Neural progenitor cell (in vitro differentiated cells): Measurements from ENCODE around the gene ITGA11. TPM values are rescaled to one million over a fixed set of nuclear protein-coding genes. Genes with fewer than 3 reads are reported as not detected.

Experiments used
- DNase-seq: peaks from one replicate; pipeline ENCODE4 v3.0.0-alpha.2; 2016; ENCODE audit warnings: low spot score
- H2AFZ ChIP-seq: fragments of 200-600 bp; sonication (generic); replicated peaks from 2 replicates; pipeline ENCODE4 v1.6.1; 2016; ENCODE audit warnings: antibody characterized with exemption
- H3F3A ChIP-seq: fragments of 200-600 bp; sonication (generic); 2 replicates; pipeline ENCODE4 v1.6.1; 2016; ENCODE audit warnings: antibody characterized with exemption, low read depth
- H3K27ac ChIP-seq: fragments of 200-600 bp; sonication (generic); 2 replicates; pipeline ENCODE4 v1.5.1; 2016; ENCODE audit warnings: mild to moderate bottlenecking
- H3K27me3 ChIP-seq: fragments of 200-600 bp; sonication (generic); 2 replicates; pipeline ENCODE4 v1.6.1; 2016; ENCODE audit warnings: mild to moderate bottlenecking, moderate library complexity
- H3K36me3 ChIP-seq: fragments of 200-600 bp; sonication (generic); 2 replicates; pipeline ENCODE4 v1.5.1; 2016
- H3K4me1 ChIP-seq: fragments of 200-600 bp; sonication (generic); 2 replicates; pipeline ENCODE4 v1.6.1; 2016; ENCODE audit warnings: mixed run types
- H3K4me2 ChIP-seq: fragments of 200-600 bp; sonication (generic); 2 replicates; pipeline ENCODE4 v1.6.1; 2016
- H3K4me3 ChIP-seq: fragments of 200-600 bp; sonication (generic); 2 replicates; pipeline ENCODE4 v1.5.1; 2016
- H3K79me2 ChIP-seq: fragments of 200-600 bp; sonication (generic); 2 replicates; pipeline ENCODE4 v1.6.1; 2016; ENCODE audit warnings: low read depth
- H3K9ac ChIP-seq: fragments of 200-600 bp; sonication (generic); 2 replicates; pipeline ENCODE4 v1.6.1; 2016
- H3K9me3 ChIP-seq: fragments of 200-600 bp; sonication (generic); 2 replicates; pipeline ENCODE4 v1.5.1; 2016; ENCODE audit warnings: low read depth
- H4K20me1 ChIP-seq: fragments of 200-600 bp; sonication (generic); 2 replicates; pipeline ENCODE4 v1.6.1; 2016; ENCODE audit warnings: low read depth
- H3K27ac Mint-ChIP-seq: 3 replicates; pipeline ENCODE4 v1.8.0; 2021; ENCODE audit warnings: mixed read lengths
- H3K27me3 Mint-ChIP-seq: 2 replicates; pipeline ENCODE4 v1.8.0; 2022; ENCODE audit warnings: low read depth, mild to moderate bottlenecking, inconsistent platforms, moderate library complexity, mixed read lengths; ENCODE audit not compliant: insufficient read depth
- H3K36me3 Mint-ChIP-seq: 3 replicates; pipeline ENCODE4 v1.8.0; 2021; ENCODE audit warnings: mixed read lengths
- H3K4me1 Mint-ChIP-seq: 3 replicates; pipeline ENCODE4 v1.8.0; 2021; ENCODE audit warnings: mixed read lengths
- H3K4me3 Mint-ChIP-seq: 3 replicates; pipeline ENCODE4 v1.8.0; 2021; ENCODE audit warnings: mild to moderate bottlenecking, moderate library complexity, mixed read lengths
- H3K9me3 Mint-ChIP-seq: 3 replicates; pipeline ENCODE4 v1.8.0; 2020; ENCODE audit warnings: mixed read lengths
- CTCF ChIP-seq: fragments of 200-600 bp; sonication (generic); IDR thresholded peaks from 2 replicates; pipeline ENCODE4 v1.5.1; 2017; ENCODE audit warnings: antibody characterized with exemption, mild to moderate bottlenecking
- EZH2 ChIP-seq: fragments of 200-600 bp; sonication (generic); IDR thresholded peaks from 2 replicates; pipeline ENCODE4 v1.6.1; 2017; ENCODE audit warnings: antibody characterized with exemption, mild to moderate bottlenecking, moderate library complexity
- EZH2phosphoT487 ChIP-seq: fragments of 200-600 bp; sonication (generic); IDR thresholded peaks from 2 replicates; pipeline ENCODE4 v1.6.1; 2017; ENCODE audit warnings: antibody characterized with exemption
- total RNA-seq: library from RNA; depleted of rRNA; stranded (reverse); fragments of >200 nt; gene quantifications from 2 replicates; pipeline ENCODE4 v1.2.3, GENCODE V29; 2015; ENCODE audit warnings: low replicate concordance

Gene ITGA11
- total RNA-seq, 1 donor from 2014 or later = not detected

DNA sequence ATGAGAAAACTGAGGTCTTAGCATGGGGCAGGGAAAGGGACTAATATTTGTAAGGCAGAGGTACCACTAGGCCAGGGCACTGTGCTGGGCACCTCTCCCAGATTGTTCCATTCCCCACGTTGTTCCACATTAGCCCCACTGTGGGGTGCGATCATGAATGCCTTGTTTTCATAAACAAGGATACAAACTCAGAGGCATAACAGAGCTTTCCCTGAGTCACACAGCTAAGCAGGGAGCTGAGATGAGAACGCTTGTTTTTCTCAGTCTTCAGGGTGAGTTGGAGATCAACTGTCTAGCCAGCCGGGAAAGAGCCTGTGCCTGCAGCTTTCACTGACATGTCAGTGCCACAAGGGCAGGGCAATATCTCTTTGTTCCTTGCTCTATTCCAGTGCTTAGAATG lies 47.9 kb upstream of the ITGA11 start:
- Mint-ChIP-seq H3K9me3 (no peaks in the 10 kb centered on the region), H3K4me3 (no peak overlapping the region), H3K4me1 (no peaks in the 10 kb centered on the region), H3K36me3 (no peaks in the 10 kb centered on the region), H3K27ac (no peak overlapping the region), H3K27me3 (no peaks in the 10 kb centered on the region)
- no peaks in the 10 kb centered on the region for H4K20me1 ChIP-seq
- DNase-seq = no peak
- H3F3A ChIP-seq = no peaks in the 10 kb centered on the region
- H2AFZ ChIP-seq = no peak overlapping the region
- no peaks in the 10 kb centered on the region for H3K36me3 ChIP-seq
- H3K9ac ChIP-seq = no peak overlapping the region
- no peak overlapping the region for H3K27ac ChIP-seq
- no peaks in the 10 kb centered on the region for H3K79me2 ChIP-seq
- TF ChIP-seq EZH2 = no peak
- no peak for TF ChIP-seq EZH2phosphoT487
- TF ChIP-seq CTCF = no peak
- no peaks in the 10 kb centered on the region for H3K27me3 ChIP-seq
- H3K4me2 ChIP-seq = no peak overlapping the region
- H3K4me3 ChIP-seq = no peak overlapping the region
- no peaks in the 10 kb centered on the region for H3K4me1 ChIP-seq
- H3K9me3 ChIP-seq = no peaks in the 10 kb centered on the region

- Histone ChIP-seq H4K20me1 (no peaks in the 10 kb centered on the region), H3K4me1 (no peaks in the 10 kb centered on the region), H3K4me2 (no peak overlapping the region), H3K9ac (no peak overlapping the region), H3K4me3 (no peak overlapping the region), H3K27ac (no peak overlapping the region), H3F3A (no peaks in the 10 kb centered on the region), H3K36me3 (no peaks in the 10 kb centered on the region), H3K9me3 (no peaks in the 10 kb centered on the region), H2AFZ (no peak overlapping the region), H3K27me3 (no peaks in the 10 kb centered on the region), H3K79me2 (no peaks in the 10 kb centered on the region)
- DNase-seq = no peak
- Mint-ChIP-seq H3K4me1 (no peaks in the 10 kb centered on the region), H3K27ac (no peak overlapping the region), H3K27me3 (no peaks in the 10 kb centered on the region), H3K36me3 (no peaks in the 10 kb centered on the region), H3K4me3 (no peak overlapping the region), H3K9me3 (no peaks in the 10 kb centered on the region)
- TF ChIP-seq CTCF (no peak), EZH2 (no peak), EZH2phosphoT487 (no peak)
These were observed 47.4 kb upstream of the ITGA11 start for GRCh38 chr15:68479406-68479805.

GRCh38 chr15:68478853-68479252 lies 46.9 kb upstream of the ITGA11 start:
- no peaks in the 10 kb centered on the region for H3K36me3 ChIP-seq
- H3K4me1 ChIP-seq = no peaks in the 10 kb centered on the region
- Mint-ChIP-seq H3K27ac (no peak overlapping the region), H3K36me3 (no peaks in the 10 kb centered on the region), H3K4me1 (no peaks in the 10 kb centered on the region), H3K27me3 (no peaks in the 10 kb centered on the region), H3K9me3 (no peaks in the 10 kb centered on the region), H3K4me3 (no peak overlapping the region)
- H3K9ac ChIP-seq = no peak overlapping the region
- H4K20me1 ChIP-seq = no peaks in the 10 kb centered on the region
- no peak for TF ChIP-seq CTCF
- TF ChIP-seq EZH2phosphoT487 = no peak
- TF ChIP-seq EZH2 = no peak
- no peaks in the 10 kb centered on the region for H3K27me3 ChIP-seq
- no peak overlapping the region for H3K27ac ChIP-seq
- DNase-seq = no peak
- no peaks in the 10 kb centered on the region for H3K79me2 ChIP-seq
- no peak overlapping the region for H3K4me2 ChIP-seq
- H2AFZ ChIP-seq = no peak overlapping the region
- no peaks in the 10 kb centered on the region for H3F3A ChIP-seq
- H3K4me3 ChIP-seq = no peak overlapping the region
- no peaks in the 10 kb centered on the region for H3K9me3 ChIP-seq
